ENCODE data around the gene DGKI. TPM values are rescaled to one million over a fixed set of nuclear protein-coding genes. Genes with fewer than 3 reads are reported as not detected.

Gene DGKI
- total RNA-seq, 3 donors from 2014 or later: 0.36 to 1.4 (median 0.46) TPM

DNA sequence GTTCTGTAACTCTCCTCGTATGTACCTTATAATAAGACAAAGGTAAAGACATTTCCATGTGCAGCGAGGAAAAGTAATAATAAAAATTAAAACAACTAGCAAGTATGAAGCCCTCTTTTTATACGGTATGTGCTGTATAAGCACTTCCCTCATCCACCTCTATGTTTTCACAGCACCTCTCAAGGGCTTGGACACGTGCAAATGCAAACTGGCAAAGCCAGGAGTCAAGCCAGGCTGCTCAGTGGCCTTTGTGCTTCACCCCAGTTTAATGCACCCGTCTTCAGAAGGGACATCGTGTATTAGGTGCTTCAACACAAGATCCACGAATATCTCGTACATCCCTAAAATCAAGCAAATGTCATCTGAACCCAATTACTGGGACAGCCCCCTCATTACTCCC is 1.3 kb upstream of the DGKI start:
- Histone ChIP-seq H3K36me3 (ENCODE audit: low read depth) (no peaks in the 10 kb centered on the region), H3K9me3 (no peaks in the 10 kb centered on the region), H3K4me3 (no peak overlapping the region), H3K4me1 (ENCODE audit: low read depth) (peaks cover 3% of the 10 kb centered on the region)
- TF ChIP-seq, protein P1, sequence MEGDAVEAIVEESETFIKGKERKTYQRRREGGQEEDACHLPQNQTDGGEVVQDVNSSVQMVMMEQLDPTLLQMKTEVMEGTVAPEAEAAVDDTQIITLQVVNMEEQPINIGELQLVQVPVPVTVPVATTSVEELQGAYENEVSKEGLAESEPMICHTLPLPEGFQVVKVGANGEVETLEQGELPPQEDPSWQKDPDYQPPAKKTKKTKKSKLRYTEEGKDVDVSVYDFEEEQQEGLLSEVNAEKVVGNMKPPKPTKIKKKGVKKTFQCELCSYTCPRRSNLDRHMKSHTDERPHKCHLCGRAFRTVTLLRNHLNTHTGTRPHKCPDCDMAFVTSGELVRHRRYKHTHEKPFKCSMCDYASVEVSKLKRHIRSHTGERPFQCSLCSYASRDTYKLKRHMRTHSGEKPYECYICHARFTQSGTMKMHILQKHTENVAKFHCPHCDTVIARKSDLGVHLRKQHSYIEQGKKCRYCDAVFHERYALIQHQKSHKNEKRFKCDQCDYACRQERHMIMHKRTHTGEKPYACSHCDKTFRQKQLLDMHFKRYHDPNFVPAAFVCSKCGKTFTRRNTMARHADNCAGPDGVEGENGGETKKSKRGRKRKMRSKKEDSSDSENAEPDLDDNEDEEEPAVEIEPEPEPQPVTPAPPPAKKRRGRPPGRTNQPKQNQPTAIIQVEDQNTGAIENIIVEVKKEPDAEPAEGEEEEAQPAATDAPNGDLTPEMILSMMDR (IDR thresholded peaks at IDR 0.05): no peak
- DNase-seq: no peak
- no peak for ATAC-seq
- intact Hi-C loops (cut with DNase I, micrococcal nuclease): no loop called here

DNA sequence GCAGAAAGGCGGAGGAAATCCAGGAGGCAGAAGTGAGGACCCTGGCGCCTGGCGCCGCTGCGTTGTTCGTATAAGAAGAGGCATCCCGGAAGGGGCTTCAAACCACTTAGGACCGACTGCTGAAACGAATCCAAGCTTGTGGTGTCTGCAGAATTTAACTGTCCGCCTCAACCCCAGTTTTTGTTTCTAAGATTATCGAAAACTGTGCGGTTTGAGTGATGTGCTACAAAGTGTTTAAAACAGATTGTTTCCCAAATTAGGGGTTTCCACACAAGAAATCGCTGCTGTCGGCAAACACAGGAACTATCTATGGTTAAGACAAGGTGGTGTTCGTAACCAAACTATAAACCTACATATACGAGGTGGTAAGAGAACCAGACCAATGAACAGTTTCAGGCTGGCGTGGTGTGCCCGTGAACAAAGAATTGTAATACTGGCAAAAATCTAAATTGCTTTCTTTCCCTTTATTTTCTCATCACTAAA is 835 bp upstream of the DGKI start:
- no peaks in the 10 kb centered on the region for H3K9me3 ChIP-seq
- TF ChIP-seq, protein P1 (IDR thresholded peaks at IDR 0.05): no peak
- no peak overlapping the region for H3K4me3 ChIP-seq
- intact Hi-C loops (cut with DNase I, micrococcal nuclease): no loop called here
- DNase-seq (no peak), ATAC-seq (no peak)
- no peaks in the 10 kb centered on the region for H3K36me3 ChIP-seq (ENCODE audit: low read depth)
- H3K4me1 ChIP-seq (ENCODE audit: low read depth): peaks cover 3% of the 10 kb centered on the region

DNA sequence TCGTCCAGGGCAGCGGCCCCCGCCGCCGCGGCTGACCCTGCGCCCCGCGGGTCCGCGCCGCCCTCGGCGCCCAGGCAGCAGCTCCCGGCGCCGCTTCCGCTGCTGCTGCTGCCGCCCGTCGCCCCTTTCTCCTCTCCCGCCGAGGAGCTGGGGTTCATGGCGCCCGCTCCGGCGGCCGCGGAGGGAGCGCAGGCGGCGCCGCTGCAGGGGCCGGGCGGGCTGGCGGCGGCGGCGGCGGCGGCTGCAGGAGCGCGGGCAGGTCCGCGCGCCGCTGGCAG is 286 bp downstream of the DGKI start:
- DNase-seq: no peak
- no peak for ATAC-seq

DNA sequence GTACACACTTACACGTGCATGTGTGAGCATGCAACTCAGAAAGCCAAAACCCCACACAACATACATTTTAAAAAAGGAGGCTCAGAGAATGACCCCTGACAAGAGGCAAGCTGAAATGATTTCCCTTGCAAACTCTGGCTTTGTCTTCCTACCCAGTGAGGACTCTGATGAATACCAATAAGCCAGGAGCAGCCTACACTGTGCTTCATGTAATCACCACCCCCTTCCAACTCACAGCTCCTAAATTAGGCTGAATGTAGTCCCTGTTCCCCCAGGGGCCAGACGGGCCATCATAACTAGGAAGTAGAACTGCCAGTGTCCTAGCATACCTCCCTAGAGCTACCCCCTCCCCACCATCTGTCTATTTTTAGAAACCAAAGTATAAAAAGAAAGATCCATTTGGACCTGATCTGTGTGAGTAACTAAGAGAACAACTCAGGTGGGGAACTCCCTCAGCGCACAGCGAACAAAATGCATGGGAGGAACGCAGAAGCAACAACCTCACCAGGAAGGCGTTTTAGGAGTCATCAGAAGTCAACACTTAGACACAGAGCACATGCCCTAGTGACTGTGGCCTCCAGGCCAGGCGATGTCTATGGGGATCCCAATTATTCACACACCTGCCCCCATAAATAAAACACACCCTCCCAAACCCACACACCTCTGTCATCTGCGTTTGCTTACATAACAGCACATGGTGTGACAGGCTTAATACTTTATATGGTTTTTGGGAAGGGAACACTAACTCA is 1.9 kb downstream of the DGKI start:
- Histone ChIP-seq H3K9me3 (no peaks in the 10 kb centered on the region), H3K36me3 (ENCODE audit: low read depth) (no peaks in the 10 kb centered on the region), H3K4me3 (no peak overlapping the region), H3K4me1 (ENCODE audit: low read depth) (peaks cover 3% of the 10 kb centered on the region)
- intact Hi-C loops (cut with DNase I, micrococcal nuclease): no loop called here
- no peak for ATAC-seq
- DNase-seq: no peak
- TF ChIP-seq, protein P1 (IDR thresholded peaks at IDR 0.05): no peak

More for the DNA sequence above, 286 bp downstream of the DGKI start:
- H3K9me3 ChIP-seq: no peaks in the 10 kb centered on the region
- H3K36me3 ChIP-seq (ENCODE audit: low read depth): no peaks in the 10 kb centered on the region
- H3K4me3 ChIP-seq: no peak overlapping the region
- H3K4me1 ChIP-seq (ENCODE audit: low read depth): peaks cover 3% of the 10 kb centered on the region
- intact Hi-C loops (cut with DNase I, micrococcal nuclease): no loop called here
- TF ChIP-seq, protein P1 (IDR thresholded peaks at IDR 0.05): no peak

DNA sequence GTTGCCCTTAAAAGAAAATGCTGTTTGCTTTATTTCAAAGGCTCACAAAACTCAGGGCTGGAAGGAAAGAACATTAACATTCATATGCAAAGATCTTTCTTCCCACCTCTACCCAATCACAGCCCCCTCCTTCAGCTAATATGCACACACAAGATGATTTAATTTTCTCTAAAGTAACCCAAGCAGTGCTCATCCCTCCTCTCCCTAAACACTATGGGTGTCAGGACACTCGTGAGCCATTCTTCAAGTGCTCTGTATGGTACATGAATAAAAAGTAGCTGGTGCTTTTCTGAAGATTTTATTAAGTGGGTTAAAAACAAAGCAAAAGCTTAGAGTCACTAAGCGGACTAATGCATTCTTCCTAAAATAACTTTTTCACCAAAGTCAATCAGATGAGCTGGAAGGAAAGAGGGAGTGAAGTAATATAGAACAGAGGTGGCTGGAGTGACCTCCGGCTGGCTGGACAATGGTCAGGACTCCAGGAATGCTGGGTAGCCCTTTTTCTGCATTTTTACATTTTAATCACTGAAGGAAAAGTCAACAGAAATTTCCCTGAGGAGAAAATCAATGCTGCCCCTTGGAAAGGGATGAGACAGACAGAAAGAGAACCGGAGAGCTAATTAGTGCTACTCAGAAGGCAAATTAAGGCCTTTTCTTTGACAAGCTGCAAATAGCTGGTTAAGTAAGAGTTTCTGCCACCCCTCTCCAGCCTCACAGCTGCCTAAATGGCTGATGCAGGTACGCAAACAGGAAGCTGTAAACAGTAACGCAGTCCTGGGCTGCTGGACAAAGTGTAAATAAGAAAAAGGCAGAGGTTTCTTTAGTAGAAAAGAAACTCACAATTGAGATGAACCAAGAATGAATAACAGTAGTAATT is 6.6 kb downstream of the DGKI start:
- ATAC-seq (no peak), DNase-seq (no peak)
- no peak overlapping the region for H3K4me3 ChIP-seq
- H3K36me3 ChIP-seq (ENCODE audit: low read depth): no peaks in the 10 kb centered on the region
- H3K4me1 ChIP-seq (ENCODE audit: low read depth): no peaks in the 10 kb centered on the region
- intact Hi-C loops (cut with DNase I, micrococcal nuclease): no loop called here
- H3K9me3 ChIP-seq: no peaks in the 10 kb centered on the region
- TF ChIP-seq, protein P1 (IDR thresholded peaks at IDR 0.05): no peak
